ENCODE measurements around the gene C19orf12.

The C19orf12 gene

DNA sequence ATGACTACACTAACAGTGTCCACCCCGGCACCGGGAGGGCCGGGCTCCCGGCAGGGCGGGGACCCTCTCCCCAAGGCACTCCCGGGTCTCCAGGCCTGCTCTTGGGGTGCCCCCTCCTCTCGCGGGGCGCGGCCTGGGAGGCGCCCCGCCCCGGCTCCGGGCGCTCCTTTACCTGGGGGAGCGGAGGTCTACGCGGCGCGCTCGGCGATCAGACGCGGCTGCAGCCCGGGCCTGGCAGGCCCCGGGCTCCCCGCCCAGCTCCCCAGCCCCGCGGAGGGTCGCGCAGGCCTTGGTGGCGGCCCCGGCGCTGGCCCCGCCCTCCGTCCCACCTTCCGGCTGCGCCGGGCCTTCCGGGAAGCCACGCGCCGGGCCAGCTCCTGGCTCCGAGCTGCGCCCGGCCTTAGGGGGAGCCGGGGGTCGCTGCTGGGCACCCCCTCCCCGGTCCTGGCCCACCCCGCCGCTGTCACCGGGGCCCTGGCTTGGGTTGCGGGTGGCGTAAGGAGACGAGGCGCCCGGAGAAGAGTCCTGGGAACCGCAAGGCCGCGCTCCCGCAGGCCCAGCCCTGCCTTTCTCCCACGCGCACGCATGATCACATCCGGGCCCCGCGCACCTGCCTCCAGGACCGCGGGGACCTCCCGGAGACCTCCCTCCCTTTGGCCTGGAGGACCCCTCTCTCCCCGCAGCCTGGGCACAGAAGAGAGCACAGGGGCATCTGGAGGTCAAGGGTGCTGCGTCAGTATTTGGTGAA lies at the start of gene C19orf12:
Gene C19orf12, minus strand, starts transcription at position 309 of the 748 bp plus-strand sequence. CDS start 6,848 bp downstream, outside the sequence.
- DNase-seq = peak; percentile 85

DNA sequence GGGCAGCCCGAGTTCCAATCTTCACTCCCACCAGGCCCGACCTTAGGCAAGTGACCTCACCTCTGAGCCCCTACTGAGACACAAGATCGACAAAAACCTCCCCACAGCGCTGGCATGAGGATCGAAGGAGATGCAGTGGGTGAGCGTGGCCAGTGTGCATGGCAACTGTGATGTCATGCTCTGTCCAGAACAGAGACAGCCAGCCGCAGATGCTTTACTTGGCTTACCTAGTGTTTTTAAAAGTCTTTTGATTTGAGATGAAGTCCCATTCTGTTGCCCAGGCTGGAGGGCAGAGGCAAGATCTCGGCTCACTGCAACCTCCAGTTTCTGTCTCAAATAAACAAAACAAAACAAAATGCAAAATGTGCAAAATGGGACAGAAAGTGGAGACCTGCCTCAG lies 49.3 kb upstream of the C19orf12 start:
- no peak for DNase-seq

DNA sequence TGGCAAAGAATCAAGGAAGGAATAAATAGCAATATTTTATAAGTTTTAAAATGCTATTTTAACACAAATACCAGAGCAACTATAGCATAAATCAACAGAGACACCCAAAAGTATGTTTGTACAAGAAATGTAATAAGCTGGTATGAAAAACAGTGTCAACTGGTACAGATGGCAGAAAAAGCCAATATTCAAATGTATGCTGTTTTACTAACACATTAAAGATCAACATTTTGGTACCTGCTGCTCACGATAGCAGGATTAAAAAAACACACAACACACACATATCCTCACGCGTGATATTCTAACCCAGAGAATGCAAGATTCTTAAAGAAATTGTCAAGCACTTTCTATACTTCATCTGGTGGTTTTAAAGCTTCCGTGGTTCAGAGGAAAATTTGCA lies 48.1 kb upstream of the C19orf12 start:
- DNase-seq = no peak

DNA sequence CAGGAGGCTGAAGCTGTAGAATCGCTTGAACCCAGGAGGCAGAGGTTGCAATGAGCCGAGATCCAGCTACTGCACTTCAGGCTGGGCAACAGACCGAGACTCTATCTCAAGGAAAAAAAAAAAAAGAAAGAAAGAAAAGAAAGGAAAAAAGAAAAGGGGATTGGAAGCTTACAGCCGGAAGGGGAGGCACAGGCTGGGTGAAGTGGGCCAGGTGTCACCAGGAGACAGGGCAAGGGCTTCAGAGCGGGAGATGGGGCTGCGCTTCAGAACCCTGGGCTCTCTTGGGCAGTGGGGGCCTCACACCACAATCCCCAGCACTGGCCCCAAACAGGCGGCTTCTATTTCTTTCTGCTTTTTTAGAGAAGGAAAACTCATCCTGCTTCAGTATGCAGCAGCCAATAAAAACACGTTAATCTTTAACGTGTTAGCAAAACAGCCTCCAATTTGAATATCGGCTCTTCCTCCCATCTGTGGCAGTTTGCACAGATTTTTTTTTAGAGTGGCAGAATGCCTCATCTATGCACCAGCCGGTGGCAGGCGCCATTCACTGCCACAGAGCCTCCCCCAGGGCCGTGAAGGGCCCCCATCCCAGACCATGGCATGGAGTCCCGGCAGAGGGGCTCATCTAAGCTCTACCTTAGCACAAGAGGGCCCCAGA lies 46.6 kb upstream of the C19orf12 start:
- no peak for DNase-seq

DNA sequence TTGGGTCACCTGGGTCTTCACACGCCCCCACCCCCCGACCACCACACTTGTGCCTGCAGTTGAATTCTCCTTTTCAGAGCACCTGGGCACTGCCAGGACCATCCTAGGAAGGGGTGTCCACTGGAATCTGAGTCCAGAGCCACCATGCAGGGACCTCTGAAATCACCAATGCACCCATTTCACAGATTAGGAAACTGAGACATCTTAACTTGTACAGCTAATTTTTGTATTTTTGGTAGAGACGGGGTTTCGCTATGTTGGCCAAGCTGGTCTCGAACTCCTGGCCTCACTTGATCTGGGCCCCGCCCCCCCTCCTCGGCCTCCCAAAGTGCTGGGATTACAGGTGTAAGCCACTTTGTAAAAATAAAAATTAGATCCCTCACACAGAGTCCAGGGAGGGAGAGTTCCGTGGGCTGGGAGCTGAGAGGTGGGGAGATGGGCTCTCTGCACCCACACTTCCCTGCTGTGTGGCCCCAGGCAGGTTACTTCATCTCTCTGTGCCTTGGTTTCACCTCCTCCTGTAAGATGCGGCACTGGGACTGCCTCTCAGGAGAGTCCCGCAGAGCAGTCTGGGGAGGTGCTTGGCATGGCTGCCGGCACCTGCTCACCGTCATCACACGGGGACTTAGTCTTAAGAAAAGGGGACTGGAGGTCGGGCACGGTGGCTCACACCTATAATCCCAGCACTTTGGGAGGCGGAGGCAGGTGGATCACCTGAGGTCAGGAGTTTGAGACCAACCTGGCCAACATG lies 45.9 kb upstream of the C19orf12 start:
- no peak for DNase-seq

DNA sequence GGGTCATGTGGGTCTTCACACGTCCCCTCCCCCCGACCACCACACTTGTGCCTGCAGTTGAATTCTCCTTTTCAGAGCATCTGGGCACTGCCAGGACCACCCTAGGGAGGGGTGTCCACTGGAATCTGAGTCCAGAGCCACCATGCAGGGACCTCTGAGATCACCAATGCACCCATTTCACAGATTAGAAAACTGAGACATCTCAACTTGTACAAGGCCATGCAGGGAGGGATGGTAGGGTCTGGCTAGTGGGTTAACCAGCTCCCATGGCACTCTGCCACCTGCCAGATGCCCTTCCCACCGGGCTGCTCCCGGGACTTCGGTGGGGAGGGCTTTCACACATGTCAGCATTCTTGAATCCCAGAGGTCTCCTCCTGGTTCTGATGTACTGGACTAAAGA lies 44.3 kb upstream of the C19orf12 start:
- DNase-seq = no peak

DNA sequence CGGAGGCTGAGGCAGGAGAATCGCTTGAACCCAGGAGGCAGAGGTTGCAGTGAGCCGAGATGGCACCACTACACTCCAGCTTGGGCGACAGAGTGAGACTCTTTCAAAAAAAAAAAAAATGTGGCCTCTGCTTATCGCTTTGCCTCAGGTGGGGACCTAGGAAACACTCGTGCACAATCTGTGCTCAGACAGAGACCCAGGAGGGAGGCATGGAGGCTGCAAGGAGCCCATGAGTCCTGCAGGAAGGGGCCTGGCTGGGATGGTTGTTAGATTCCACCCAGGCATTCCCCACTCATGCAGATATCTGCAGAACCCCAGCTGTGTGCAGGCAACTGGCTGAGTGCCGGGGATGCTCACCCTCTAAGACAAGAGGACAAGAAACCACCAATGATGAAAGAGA lies 43.8 kb upstream of the C19orf12 start:
- no peak for DNase-seq

DNA sequence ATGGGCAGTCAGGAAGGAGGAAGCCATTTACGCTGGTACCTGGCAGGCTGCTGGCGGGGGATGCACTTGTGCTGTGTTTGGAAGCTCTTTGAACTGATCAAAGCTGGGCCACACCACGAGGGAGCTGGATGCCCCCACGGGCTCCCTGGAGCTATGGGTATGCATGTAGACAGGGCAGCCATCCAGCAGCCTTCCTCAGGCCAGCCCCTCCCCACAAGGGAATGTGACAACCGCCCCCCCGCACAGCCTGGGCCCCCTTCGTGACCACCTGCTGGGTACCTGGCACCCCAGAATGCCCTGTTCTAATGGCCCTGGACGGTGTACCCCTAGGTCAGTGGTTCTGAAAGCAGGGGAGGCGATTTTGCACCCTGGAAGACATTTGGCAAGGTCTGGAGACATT lies 42.5 kb upstream of the C19orf12 start:
- no peak for DNase-seq

DNA sequence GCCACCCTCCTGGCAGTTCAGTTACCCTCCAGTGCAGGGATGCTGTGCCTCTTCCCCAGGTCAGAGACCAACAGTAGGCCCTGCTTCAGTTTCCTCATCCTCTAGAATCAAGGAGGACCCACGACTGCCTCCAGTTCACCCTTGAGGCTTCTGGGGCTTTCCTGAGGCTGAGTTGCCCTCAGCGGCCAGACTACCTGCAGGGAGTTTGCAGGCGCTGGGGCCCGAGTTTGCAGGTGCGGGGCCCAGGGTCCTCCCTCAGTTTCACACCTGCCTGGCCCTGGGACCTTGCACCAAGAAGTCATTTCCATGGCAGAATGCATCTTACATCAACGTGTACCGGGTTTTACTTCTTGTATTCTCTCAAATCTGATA lies 38.9 kb upstream of the C19orf12 start:
- no peak for DNase-seq

DNA sequence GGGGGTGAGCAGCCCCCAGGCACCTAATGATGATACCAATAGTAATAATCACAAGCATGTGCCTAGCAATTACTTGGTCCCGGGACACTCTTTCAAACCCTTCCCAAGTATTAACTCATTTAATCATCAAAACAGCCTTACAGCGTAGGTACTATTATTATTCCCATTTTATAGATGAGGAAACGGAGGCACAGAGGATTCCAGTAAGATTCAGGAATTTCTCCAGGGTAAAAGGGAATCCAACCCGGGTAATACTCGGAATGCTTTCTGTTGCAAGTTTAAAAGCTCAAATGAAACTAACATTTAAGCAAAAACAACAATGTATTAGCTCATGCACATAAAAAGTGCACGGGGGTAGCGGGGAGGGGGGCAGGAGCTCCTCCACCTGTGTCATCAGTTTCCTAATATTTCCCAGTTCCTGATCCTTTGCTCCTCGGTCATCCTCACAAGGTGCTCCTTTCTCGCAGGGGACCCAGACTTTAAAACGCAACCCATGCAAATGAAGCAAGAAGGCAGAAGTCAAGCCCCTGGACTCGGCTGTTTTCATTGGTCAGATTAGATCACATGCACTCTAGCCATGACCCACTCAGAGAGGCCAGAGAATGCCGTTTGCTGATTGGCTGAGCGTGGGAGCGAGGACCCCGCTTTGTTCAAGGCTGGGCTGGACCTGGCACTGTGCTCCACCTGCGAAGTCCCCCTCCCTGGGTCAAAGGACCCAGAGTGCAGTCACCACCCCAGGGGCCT lies 38.3 kb upstream of the C19orf12 start:
- no peak for DNase-seq

DNA sequence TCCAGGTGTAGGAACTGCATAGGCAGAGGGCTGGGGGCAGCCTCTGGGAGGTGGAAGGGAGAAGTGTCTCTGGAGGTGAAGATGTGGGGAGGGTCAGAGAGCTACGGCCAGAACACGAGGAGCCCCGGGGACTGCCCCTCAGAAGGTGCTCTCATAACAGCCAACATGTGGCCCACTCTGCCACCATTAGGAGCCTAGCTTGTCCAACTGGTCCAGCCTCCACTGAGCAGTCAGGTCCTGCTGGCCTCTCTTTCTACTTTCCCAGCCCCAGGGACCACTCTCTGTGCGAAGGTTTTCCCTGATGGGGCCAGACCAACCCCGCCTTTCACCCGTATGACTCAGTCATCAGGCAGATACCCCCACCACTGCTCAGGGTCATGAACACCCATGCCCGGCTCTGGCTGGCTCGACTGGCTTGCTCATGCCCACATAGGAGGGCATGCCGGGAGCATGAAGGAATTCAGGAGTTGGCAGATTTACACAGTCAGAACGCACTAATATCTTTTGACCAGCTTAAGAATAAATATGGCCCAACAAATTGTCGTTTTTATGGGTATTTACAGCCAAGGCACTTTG lies 37.5 kb upstream of the C19orf12 start:
- DNase-seq = no peak

DNA sequence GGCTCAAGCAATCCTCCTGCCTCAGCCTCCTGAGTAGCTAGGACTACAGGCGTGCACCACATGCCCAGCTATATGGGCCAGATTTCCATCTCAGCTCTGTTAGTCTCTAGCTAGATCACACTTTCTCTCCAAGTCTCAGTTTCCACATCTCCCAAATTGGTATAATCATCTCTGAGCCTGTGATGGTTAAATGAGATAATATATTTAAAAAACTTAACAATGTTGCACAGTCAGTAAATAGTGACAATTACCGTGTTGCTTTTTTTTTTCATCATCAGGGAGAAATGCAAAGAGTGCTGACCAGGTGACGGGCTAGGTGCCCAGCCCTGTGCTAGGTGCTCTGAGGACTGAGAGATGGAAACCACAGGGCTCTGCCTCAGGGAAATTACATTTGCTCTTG lies 36.9 kb upstream of the C19orf12 start:
- no peak for DNase-seq

DNA sequence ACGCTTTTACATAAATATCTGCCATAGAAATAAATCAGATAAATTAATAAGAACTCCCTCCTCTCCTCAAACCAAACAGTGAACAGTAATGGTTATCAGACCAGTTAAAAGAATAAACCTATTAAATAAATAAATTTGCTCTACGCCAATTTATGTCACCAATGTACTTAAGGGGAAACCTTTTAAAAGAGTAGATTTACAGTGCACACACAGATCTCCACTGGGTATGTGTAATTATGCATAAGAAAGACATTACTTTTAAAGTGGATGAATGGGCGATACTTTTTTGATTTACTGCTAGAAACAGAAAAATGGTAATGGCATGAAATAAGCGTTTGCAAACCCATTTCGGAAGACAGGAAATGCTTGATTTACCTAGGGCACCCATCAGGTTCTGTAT lies 34.9 kb upstream of the C19orf12 start:
- no peak for DNase-seq

DNA sequence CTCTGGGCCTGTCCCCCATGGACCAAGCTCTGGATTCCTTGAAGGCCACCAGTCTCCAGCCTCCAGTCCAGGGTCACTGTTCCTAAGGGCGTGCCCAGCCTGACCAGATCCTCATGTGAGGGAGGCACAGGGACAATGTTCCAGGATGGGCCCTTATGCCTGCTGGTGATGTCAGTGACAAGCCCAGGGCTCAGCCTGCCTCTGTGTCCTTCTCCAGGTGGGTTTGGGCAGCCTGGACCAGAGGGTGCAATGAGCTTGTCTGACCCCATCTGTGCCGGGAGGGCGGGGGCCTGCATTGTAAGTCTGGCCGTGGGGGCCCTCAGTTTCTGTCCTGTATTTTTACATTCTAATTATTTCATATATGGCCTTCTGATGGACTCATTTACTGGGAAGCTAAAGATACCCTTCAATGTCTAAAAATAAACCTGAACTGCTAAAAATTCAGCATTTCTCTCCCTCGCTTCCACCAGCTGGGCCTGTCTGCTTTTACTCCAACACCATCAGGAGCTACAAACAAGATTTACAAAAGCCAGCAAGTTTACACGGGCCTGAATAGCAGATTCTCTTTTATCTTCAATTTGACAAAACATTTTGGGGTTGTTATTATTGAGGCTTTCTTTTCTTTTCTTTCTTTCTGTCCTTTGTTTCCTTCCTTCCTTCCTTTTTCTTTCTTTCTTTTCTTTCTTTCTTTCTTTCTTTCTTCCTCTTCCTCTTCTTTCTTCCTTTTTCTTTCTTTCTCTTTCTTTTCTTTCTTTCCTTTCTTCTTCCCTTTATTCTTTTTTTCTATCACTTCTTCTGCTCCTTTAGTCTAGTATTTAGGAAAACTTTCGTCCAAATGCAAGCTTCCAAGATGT lies 34.2 kb upstream of the C19orf12 start:
- no peak for DNase-seq

DNA sequence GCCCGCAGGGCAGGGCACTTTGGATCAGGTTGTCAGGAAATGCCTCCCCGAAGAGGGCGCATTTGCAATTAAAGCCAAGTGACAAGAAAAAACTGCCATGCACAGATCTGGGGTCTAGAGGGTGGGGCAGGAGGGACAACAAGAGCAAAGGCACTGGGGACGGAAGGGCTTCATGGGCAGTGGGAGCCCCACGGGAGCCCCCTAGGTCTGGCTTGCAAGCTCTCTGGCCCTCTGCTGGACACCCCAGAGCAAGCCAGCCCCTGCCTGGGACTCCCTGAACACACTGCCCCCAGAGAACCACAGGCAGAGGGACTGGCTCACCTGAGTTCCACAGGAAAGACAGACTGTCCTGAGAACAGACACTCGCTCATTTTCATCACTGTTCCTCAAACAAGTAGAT lies 30.2 kb upstream of the C19orf12 start:
- no peak for DNase-seq

DNA sequence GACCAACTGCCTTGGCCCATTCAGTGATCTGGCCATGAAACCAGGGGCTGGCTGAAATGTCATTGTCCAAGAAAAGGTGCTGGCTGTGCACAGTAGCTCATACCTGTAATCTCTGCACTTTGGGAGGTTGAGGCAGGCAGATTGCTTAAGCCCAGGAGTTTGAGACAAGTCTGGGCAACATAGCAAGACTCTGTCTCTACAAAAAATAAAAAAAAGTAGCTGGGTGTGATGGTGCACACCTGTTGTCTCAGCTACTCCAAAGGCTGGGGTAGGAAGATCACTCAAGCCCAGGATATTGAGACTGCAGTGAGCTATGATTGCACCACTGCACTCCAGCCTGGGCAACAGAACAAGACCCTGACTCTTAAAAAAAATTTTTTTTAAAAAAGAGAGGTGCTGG lies 28.6 kb upstream of the C19orf12 start:
- DNase-seq = no peak

DNA sequence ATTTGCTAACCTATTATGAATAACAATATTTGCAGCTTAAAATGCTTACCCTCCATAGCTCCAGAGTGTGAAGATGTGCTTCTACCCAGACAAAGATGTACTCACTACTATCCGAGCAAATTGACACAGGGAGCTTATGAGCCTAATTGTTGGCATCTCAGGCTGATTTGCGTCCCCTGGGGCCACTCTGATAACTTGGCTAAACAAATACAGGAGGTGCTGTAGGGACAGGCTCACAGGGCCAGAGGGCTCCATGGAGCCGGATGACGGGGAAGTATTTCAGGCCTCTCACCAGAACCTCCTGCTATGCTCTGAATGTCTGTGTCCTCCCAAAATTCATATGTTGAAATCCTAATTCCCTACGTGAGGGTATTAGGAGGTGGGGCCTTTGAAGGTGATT lies 26.7 kb upstream of the C19orf12 start:
- DNase-seq = peak; percentile 33

DNA sequence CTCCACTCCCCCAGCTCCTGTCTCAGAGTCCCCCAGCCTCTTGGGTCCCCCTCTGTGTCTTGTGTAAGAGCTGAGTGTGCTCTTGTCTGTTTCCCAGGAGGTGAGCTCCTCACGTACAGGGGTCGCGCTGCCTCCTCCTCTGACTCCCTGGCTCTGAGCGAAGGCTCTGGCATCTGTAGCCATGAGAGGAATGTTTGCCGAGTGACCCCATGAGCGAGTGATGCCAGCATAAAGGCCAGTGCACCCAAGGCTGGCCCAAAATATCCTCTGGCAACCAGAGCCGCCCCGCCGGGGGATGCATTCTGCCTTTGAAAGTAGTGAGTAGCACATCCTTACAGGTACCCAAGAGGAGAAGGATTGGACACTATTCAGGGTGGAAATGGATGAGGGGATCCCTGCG lies 26.2 kb upstream of the C19orf12 start:
- no peak for DNase-seq

DNA sequence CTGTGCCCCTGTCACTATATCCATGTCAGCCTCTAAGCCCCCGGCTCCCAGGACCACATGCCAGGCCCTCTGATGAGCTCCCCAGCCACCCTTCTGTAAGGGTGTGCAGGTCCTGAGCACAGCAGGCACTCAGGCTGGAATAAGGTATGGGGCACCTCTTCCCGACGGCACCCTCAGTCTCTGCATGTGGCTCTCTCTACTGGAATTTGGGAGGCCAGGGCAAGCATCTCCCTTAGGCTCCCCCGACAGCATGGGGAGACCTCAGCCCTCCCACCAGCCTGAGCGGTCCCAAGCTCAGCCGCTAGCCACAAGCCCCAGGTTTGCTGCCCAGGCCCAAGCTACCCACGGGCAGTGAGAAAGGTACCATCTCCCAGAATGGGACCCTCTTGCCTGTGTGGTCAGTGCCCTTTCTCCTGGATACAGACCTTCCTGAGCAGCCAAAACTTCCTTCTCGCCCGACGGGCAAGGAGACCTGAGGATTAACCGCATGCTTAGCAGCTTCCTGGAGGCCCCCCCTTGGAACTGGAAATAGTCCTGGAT lies 22.5 kb upstream of the C19orf12 start:
- no peak for DNase-seq

DNA sequence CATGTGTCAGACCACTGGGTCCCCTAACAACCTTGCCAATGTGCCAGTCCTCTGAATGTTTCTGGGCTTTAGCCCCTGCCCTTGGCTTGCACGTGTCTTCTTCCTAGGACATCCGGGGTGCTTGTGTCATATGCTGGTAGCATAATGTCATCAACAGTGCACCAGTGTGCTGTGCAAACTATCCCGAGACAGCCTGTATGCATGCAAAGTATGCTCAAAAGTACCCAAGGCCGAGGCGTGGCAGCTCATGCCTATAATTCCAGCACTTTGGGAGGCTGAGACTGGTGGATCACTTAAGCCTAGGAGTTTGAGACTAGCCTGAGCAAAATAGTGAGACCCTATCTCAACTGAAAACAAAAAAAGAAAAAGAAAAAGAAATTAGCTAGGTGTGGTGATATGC lies 20.8 kb upstream of the C19orf12 start:
- no peak for DNase-seq

DNA sequence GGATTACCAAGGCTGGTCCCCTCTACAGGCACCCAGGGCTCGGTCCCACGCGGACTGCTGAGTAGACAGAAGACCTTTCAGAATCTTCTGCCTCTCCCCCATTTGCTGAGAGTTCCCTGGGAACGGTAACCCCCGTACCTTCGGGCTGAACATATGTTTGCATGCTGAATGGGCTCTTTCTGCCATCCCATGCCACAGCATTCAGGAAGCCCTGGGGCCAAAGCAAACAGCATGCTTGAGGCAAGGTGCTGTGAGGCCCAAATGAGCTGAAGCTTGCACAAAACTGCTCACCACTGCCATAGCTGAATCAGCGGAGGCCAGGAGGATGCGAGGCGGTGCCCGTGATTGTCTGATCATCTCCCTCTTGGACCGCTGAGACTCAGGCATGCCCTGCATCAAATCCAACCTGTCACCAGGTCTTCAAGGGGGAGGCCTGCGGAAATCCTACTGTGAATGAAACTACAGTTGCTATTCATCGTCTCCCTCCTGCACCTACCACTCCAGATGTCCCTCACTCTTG lies 16.3 kb upstream of the C19orf12 start:
- no peak for DNase-seq

DNA sequence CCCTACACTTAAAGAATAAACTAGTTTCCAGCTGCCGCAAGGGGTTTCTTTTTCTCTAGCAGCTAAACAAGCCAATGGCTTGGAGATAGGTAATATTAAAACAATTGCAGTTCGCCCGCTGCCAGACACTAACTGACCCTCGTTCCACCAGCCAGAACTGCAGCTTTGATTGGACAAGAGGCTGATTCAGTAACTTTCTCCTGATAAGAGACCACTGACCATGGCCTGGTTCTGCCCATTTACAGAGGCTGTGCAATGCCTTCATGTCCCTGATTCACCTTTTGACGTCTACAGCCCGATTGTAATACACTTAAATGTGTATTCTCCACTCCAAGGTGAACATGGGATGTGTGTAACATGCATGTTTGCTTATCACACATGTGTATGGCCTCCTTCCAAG lies 12.8 kb upstream of the C19orf12 start:
- no peak for DNase-seq

Data from NCI-H345 (cell line).